ENCODE results near the gene CFLAR.

GRCh38 chr2:201144101-201145051 lies 28.4 kb downstream of the CFLAR start:
- TF ChIP-seq SNAI2 (CRISPR knock-in tag; IDR thresholded peaks at IDR 0.05) = no peak
- no peak for TF ChIP-seq ZNF565 (CRISPR knock-in tag; conservative IDR thresholded peaks at IDR 0.05; ENCODE audit: low read depth)
- TF ChIP-seq OSR1 (CRISPR knock-in tag; IDR thresholded peaks at IDR 0.05) = no peak
- no peak for TF ChIP-seq ZNF70 (CRISPR knock-in tag; IDR thresholded peaks at IDR 0.05)
- no peak for TF ChIP-seq ZFP30 (CRISPR knock-in tag; IDR thresholded peaks at IDR 0.05)
- TF ChIP-seq RARB (CRISPR knock-in tag; IDR thresholded peaks at IDR 0.05) = no peak
- TF ChIP-seq BACH2 (CRISPR knock-in tag; IDR thresholded peaks at IDR 0.05; ENCODE audit: borderline replicate concordance) = no peak
- TF ChIP-seq PATZ1 (CRISPR knock-in tag; IDR thresholded peaks at IDR 0.05; ENCODE audit: borderline replicate concordance) = no peak
- TF ChIP-seq ZC3H10 (CRISPR knock-in tag; IDR thresholded peaks at IDR 0.05) = no peak
- no peak for TF ChIP-seq CREB5 (CRISPR knock-in tag; IDR thresholded peaks at IDR 0.05; ENCODE audit: low read depth)
